H1 (cell line): Measurements from ENCODE around the gene SLC2A8. TPM values are rescaled to one million over a fixed set of nuclear protein-coding genes. Genes with fewer than 3 reads are reported as not detected.

Source experiments
- GABPA ChIP-seq: IDR thresholded peaks from 2 replicates; pipeline ENCODE4 v1.6.1; 2011; ENCODE audit warnings: mild to moderate bottlenecking, low read length, moderate library complexity, borderline replicate concordance; ENCODE audit not compliant: insufficient read depth
- polyA plus RNA-seq, 7 experiments: library from polyadenylated mRNA; depleted of rRNA in 3 of 7; stranded (reverse) in 5 of 7; unstranded in 2 of 7; fragments of >200 nt in 5 of 7; fragments of 200-250 nt in 2 of 7; gene quantifications; 1 replicate in 5 of 7; 2 replicates in 1 of 7; 4 replicates in 1 of 7; pipeline versions ENCODE4 v1.2.1 to v1.2.3, GENCODE V29; 2011 to 2013; ENCODE audit warnings: missing spikeins in 2 of 7, mixed read lengths in 2 of 7
- total RNA-seq: library from RNA; stranded (reverse); fragmentation: NEBNext Ultra II Directional; extraction: Animal tissue kit (Norgen Biotek cat#: 25700); gene quantifications from 2 replicates; pipeline ENCODE4 v1.2.1, GENCODE V29; 2021

SLC2A8 gene
- total and polyA plus RNA-seq, 2 of the 8 experiments (the other 6 are each of a cell fraction or from before 2014, with no cell fraction given), result 24.6 to 36.4 TPM

DNA sequence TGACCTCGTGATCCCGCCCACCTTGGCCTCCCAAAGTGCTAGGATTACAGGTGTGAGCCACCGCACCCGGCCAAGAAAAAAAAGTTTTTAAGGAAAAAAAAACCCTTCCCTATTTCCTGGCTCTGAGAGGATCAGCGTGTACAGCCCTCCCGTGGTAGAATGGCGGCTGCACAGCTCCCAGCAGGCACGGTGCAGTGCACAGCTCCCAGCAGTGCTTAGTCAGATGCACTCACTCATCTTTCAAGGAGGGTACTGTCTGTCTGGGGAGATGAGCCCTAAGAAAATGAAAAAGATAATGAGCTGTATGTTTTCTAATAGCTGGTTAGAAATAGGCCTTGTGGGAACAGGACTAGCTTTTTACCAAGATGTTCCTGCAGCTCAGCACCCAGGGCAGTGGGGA, 36.7 kb upstream of the SLC2A8 start (continued):
- no peak for TF ChIP-seq GABPA
